NCI-H1436 (cell line): ENCODE measurements around the gene WDR44.
"Not testable (repeated sequence)": the region's sequence is repeated elsewhere in the genome, so short reads cannot be mapped to it uniquely, and the experiment has no call there.

Experiments used
- DNase-seq: peaks from one replicate; lab custom pipeline; 2025; lab: John Stamatoyannopoulos, UW

Gene WDR44

GRCh38 chrX:118480172-118480571, 134.3 kb downstream of the WDR44 start:
- no peak for DNase-seq

GRCh38 chrX:118482384-118482783, 136.5 kb downstream of the WDR44 start:
- not testable (repeated sequence) for DNase-seq

- no peak for DNase-seq
Measured at GRCh38 chrX:118484216-118484903, 138.5 kb downstream of the WDR44 start.

GRCh38 chrX:118486693-118487092, 140.8 kb downstream of the WDR44 start:
- not testable (repeated sequence) for DNase-seq

GRCh38 chrX:118493016-118493415, 147.1 kb downstream of the WDR44 start:
- DNase-seq, result no peak

- DNase-seq, result no peak
Measured at GRCh38 chrX:118493653-118494297, 147.9 kb downstream of the WDR44 start.

- DNase-seq, result peak; percentile 69
Measured at GRCh38 chrX:118495061-118495921, 149.4 kb downstream of the WDR44 start, which contains the start of gene DOCK11. DOCK11 (plus strand) TSS chrX:118495815; CDS start chrX:118495972, 157 bp downstream.

GRCh38 chrX:118495958-118496762, 150.3 kb downstream of the WDR44 start:
- DNase-seq, result peak; percentile 36

- DNase-seq, result no peak
Measured at GRCh38 chrX:118496763-118497079, 150.8 kb downstream of the WDR44 start.

- no peak for DNase-seq
Measured at GRCh38 chrX:118497180-118497818, 151.4 kb downstream of the WDR44 start.

- no peak for DNase-seq
Measured at GRCh38 chrX:118498351-118498750, 152.4 kb downstream of the WDR44 start.

- no peak for DNase-seq
Measured at GRCh38 chrX:118498755-118499154, 152.8 kb downstream of the WDR44 start.

GRCh38 chrX:118499295-118499694, 153.4 kb downstream of the WDR44 start:
- no peak for DNase-seq
